ENCODE data around the gene BAIAP2L2.

The BAIAP2L2 gene

DNA sequence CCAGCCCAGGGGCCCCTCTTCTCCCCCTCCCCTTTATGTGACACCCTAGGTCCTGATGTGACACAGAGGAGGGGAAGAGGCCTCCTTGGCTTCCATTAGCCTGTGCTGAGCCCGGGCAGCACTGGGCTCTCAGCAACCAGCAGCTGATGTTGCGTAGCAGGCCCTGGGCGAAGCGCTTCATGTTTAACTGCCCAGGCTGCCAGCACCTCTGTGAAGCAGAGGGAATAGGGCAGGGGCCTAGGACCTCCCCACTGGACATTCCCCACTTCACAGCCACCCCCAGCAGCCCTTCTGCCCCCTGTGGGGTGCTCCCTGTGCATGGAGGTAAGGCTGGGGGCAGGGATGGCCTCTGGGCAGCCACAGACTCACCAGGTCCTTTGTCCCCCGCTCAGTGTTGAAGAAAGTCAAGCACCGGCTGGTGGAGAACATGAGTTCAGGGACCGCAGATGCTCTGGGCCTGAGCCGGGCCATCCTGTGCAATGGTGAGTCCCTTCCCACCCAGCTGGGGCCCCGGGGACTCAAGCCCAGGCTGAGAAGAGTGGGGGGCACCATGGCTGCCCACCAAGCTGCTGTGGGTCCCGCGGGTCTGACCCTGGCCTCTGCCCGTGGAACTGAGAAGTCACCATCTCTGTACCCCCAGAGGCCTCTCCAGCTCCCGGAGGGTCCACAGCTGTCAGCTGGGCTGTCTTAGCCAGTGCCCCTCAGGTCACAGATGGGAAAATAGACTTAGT lies 41.7 kb downstream of the BAIAP2L2 start:
- H3K9me3 ChIP-seq = no peaks in the 10 kb centered on the region
- in situ Hi-C loops (cut with MboI; ENCODE audit: low sequenced_read_pairs) = no loop called here
- no peaks in the 10 kb centered on the region for H3K27me3 ChIP-seq (ENCODE audit: low read depth)
- peaks cover 27% of the 10 kb centered on the region for H3K36me3 ChIP-seq (replicated peaks)
- no peak overlapping the region for H3K4me3 ChIP-seq
- DNase-seq (ENCODE audit: low spot score in 2 of 2) = no peak
- no peaks in the 10 kb centered on the region for H3K4me1 ChIP-seq

DNA sequence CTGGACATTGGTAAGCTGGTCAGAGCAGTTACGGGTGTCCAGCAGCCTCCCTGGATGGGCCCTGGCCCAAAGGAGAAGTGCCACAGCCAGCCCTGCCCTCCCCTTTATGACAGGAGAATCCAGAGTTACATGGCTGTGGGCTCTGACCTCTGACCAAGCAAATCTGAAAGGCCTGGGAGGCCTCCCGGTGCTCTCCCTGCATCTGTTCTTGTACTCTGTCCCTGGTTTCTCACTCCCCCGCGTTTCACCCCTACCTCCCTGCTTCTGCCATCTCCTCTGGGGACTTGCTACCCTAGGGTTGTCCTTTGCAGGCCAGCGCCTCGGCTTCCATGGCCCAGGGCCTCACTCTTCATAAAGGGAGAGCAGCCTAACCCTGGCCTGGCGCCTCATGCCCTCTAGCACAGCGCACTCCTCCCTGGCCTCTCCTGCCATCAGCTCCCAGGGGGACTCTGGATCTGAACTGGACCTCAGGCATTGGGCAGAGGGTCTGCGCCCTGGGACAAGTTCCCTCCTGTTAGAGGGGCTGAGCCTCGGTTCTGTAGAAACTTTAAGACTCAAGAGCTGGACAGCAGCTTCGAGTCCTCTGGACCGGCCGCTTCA lies 42.6 kb downstream of the BAIAP2L2 start:
- no peaks in the 10 kb centered on the region for H3K4me1 ChIP-seq
- no peaks in the 10 kb centered on the region for H3K27me3 ChIP-seq (ENCODE audit: low read depth)
- H3K4me3 ChIP-seq = no peak overlapping the region
- peaks cover 27% of the 10 kb centered on the region for H3K36me3 ChIP-seq (replicated peaks)
- DNase-seq (ENCODE audit: low spot score in 2 of 2) = no peak
- no peaks in the 10 kb centered on the region for H3K9me3 ChIP-seq
- in situ Hi-C loops (cut with MboI; ENCODE audit: low sequenced_read_pairs) = no loop called here

DNA sequence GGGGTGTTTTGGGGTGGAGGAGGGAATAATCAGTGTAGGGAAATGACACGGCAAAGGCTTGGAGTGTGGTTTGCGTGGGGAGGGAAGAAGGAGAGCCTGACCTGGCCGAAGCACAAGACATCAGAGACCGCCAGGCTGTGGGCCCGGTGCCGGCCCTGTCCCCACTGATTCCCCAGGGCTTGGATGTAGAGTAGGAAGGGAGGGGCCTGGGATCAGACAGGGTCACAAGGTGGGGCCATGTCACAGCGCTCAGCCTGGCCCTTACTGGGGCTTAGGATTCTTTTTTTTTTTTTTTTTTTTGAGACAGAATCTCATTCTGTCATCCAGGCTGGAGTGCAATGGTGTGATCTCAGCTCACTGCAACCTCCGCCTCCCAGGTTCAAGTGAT lies 43.5 kb downstream of the BAIAP2L2 start:
- Histone ChIP-seq H3K4me1 (no peaks in the 10 kb centered on the region), H3K27me3 (ENCODE audit: low read depth) (no peaks in the 10 kb centered on the region), H3K9me3 (no peaks in the 10 kb centered on the region), H3K4me3 (no peak overlapping the region), H3K36me3 (replicated peaks) (peaks cover 27% of the 10 kb centered on the region)
- DNase-seq (ENCODE audit: low spot score in 2 of 2) = no peak
- in situ Hi-C loops (cut with MboI; ENCODE audit: low sequenced_read_pairs) = no loop called here

DNA sequence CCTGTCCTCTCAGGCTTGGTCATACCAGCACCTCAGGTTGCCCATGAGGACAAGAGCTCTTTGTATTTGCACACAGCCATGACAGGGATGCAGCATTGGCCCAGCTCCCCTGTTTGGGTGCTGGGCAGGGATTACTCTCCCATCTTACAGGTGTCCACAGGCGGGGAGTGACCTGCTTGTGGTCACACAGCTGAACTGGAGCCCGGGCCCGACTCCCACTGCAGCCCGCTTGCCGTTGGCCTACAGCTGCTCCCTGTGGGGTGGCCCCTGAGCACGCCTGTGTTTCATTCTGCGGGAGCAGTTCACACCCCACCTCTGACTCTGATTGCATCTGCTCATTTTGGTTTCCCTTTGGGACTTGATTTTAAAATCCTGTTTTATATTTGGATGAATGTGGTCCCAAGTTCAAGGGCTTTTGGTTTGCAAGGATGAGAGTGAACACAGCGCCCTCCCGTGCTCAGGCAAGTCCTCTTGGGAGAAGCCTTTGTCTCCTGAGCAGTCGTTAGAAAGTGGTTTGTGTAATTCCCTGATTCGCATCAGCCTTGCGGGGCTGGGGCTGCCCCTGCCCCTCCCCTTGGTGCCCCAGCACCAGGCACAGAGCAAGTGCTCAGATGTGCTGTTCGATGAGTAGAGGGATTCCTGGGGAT lies 44.0 kb downstream of the BAIAP2L2 start:
- in situ Hi-C loops (cut with MboI; ENCODE audit: low sequenced_read_pairs) = no loop called here
- peaks cover 24% of the 10 kb centered on the region for H3K36me3 ChIP-seq (replicated peaks)
- H3K9me3 ChIP-seq = no peaks in the 10 kb centered on the region
- no peak overlapping the region for H3K4me3 ChIP-seq
- no peaks in the 10 kb centered on the region for H3K4me1 ChIP-seq
- H3K27me3 ChIP-seq (ENCODE audit: low read depth) = no peaks in the 10 kb centered on the region
- DNase-seq (ENCODE audit: low spot score in 2 of 2) = no peak

DNA sequence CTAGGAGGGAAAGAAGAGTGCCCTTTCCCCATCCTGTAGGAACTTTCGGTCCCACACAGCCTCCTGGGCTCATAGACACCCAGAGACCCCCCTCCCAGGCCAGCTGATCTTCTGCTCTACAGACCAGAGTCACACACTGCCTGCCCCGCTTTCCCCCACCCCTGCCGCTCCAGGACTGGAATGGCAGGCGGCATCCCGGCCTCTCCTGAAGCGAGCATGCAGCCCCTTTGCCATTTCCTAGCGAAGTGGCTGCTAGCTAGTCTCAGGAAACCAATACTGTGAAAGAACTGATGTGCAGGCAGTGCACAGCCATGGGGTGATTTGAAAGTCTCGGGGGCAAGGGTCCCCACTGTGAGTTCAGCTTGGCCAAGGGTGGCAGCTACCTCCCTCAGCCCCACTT lies 44.9 kb downstream of the BAIAP2L2 start:
- Histone ChIP-seq H3K4me3 (no peak overlapping the region), H3K9me3 (no peaks in the 10 kb centered on the region), H3K4me1 (no peaks in the 10 kb centered on the region), H3K27me3 (ENCODE audit: low read depth) (no peaks in the 10 kb centered on the region), H3K36me3 (replicated peaks) (peaks cover 22% of the 10 kb centered on the region)
- in situ Hi-C loops (cut with MboI; ENCODE audit: low sequenced_read_pairs) = no loop called here
- no peak for DNase-seq (ENCODE audit: low spot score in 2 of 2)

DNA sequence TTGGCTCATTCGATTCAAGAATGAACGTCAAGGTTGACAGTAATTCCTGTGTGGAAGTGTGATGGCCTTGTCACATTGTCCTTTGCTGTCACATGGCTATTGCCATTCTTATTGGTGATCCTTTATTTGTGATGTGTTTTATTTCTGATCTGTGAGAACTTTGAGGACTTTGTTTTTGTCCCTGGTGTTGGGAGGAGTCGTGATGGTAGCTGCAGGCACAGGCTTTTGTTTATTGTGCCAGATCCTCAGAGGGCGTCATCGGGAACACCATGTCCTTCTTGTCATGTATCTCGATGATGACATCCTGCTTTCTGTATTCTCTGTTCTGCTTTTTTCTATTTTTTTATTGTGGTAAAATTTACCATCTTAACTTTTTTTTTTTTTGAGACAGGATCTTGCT lies 47.7 kb downstream of the BAIAP2L2 start:
- no peak for DNase-seq (ENCODE audit: low spot score in 2 of 2)
- Histone ChIP-seq H3K27me3 (ENCODE audit: low read depth) (no peaks in the 10 kb centered on the region), H3K4me1 (peaks cover 4% of the 10 kb centered on the region; the same call in 1 of the 2 replicates), H3K4me3 (no peak overlapping the region), H3K36me3 (replicated peaks) (peaks cover 19% of the 10 kb centered on the region), H3K9me3 (no peaks in the 10 kb centered on the region)
- in situ Hi-C loops (cut with MboI; ENCODE audit: low sequenced_read_pairs) = no loop called here

DNA sequence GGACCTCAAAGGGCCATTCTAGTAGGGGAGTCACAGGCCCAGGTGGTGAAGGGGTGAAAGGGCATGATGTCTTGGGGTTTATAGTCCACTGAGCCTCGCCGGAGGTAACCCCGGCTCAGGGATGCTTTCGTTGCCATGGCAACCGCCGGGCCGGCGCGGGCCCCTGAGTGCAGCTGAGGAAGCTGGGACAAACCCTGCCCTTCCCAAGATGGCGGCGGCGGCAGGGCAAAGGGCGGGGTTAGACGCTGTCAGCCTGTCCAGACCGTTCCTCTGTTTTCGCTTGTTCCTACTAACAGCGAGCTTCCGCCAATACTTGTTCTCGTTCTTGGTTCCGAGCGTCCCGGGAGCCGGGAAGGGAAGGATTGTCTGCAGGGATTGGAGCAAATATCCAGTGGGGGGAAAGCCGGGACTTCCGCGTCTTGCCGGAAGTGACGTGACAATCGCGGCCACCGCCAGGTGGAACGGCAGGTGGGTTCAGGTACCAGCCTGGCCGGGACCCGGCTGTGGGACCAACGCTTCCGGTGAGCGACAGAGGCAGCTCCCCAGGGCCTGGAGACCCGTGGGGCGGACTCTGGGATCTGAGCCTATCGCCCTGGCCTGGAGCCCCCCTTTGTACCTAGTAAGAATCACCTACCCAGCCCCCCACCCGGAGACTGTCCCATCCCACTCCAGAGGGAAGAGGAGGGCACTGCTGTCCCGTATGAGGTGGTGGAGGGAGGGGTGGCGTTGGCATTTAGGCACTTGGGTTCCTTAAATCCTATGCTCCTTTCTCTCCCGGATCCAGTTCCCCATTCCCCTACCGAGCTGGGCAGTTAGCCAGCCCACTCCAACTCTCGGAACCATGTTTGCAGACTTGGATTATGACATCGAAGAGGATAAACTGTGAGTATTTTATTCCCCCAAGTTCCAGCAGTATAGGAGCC lies 53.3 kb downstream of the BAIAP2L2 start, which contains the start of gene PICK1:
Gene PICK1, plus strand, starts transcription at position 436 of the 923 bp plus-strand sequence. Its CDS starts 406 bp downstream, at position 842.
- peak within 1 kb of the TSS; percentile 62 for H3K4me3 ChIP-seq

DNA sequence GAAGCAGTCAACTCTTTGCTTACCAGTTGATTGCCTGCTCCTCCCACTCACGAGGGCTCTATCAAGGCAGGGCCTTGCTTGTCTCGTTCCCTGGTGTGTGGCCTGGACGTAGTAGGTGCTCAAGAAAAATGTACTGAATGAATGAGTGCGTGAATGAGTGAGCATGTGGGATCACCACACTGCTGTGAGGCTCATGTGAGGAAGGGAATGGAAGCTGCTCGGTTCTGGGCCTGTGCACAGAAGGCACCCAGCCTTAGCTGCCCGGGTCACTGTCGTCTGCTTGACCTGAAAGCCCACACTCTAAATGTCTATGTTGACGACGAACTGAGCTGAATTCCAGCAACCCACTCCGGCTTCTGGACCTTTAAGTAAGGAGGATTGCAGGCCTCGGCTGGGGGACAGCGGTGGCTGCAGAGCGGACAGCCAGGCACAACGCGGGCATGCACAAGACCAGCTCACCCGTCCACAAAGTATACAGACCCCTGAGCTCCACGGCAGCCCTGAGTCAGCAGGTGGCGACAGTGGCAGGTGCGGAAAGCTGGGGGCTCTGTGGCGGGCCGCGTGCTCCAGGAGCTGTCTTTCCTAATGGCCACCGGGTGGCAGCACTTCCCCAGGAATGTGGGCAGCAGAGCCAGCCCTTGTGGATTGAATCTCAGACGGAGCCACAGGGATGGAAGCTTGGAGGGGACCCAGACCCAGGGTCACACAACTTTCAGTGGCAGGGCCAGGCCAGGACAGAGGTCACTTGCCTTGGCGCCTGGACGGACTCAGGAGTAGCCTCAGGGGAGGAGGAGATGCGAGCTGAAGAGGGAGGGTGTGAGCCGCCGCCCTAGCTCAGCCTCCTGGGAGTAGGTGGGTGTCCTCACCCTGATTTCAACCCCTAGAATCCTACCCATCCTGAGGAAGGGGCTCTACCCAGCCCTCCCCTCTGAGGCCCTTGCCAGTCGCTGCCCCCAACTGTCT lies 58.3 kb downstream of the BAIAP2L2 start:
- in situ Hi-C loops (cut with MboI; ENCODE audit: low sequenced_read_pairs) = loop anchor here (5.0 kb wide), 1 partner anchor 520 kb away; the partner anchor contains the start of gene DMC1
- H3K4me1 ChIP-seq = no peaks in the 10 kb centered on the region; the same call in 1 of the 2 replicates
- no peak overlapping the region for H3K4me3 ChIP-seq
- no peaks in the 10 kb centered on the region for H3K9me3 ChIP-seq
- DNase-seq (ENCODE audit: low spot score in 2 of 2) = peak; percentile 83 to 91
- peaks cover 5% of the 10 kb centered on the region; the same call in 1 of the 2 replicates for H3K27me3 ChIP-seq (ENCODE audit: low read depth)
- no peaks in the 10 kb centered on the region for H3K36me3 ChIP-seq (replicated peaks)

More for the DNA sequence above, 53.3 kb downstream of the BAIAP2L2 start, which contains the start of gene PICK1:
- H3K36me3 ChIP-seq (replicated peaks) = peaks cover 5% of the 10 kb centered on the region
- H3K4me1 ChIP-seq = peaks cover 5% of the 10 kb centered on the region; the same call in 1 of the 2 replicates
- peak; percentile 86 to 91 for DNase-seq (ENCODE audit: low spot score in 2 of 2)
- H3K27me3 ChIP-seq (ENCODE audit: low read depth) = no peaks in the 10 kb centered on the region
- H3K9me3 ChIP-seq = no peaks in the 10 kb centered on the region
- in situ Hi-C loops (cut with MboI; ENCODE audit: low sequenced_read_pairs) = no loop called here

DNA sequence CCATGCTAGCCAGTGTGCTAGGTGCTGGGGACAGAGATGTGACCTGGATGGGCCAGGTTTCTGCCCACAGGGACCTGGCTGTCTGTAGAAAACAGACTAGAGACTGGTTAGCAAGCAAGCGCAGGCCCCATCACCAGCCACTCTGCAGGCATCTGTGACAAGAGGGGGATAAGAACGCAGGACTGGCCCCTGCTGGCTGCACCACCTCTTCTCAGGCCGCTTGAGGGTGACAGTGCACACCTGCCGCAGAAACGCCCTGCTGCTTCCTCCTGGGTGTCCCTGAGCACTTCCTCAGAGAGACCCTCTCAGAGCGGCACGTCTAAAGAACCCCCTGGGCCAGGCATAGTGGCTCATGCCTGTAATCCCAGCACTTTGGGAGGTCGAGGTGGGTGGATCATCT lies 59.2 kb downstream of the BAIAP2L2 start:
- H3K9me3 ChIP-seq = no peaks in the 10 kb centered on the region
- in situ Hi-C loops (cut with MboI; ENCODE audit: low sequenced_read_pairs) = loop anchor here (5.0 kb wide), 1 partner anchor 521 kb away; the partner anchor contains the start of gene DMC1
- DNase-seq (ENCODE audit: low spot score in 2 of 2) = no peak
- H3K27me3 ChIP-seq (ENCODE audit: low read depth) = peaks cover 5% of the 10 kb centered on the region; the same call in 1 of the 2 replicates
- H3K4me3 ChIP-seq = no peak overlapping the region
- H3K36me3 ChIP-seq (replicated peaks) = no peaks in the 10 kb centered on the region
- H3K4me1 ChIP-seq = no peaks in the 10 kb centered on the region

DNA sequence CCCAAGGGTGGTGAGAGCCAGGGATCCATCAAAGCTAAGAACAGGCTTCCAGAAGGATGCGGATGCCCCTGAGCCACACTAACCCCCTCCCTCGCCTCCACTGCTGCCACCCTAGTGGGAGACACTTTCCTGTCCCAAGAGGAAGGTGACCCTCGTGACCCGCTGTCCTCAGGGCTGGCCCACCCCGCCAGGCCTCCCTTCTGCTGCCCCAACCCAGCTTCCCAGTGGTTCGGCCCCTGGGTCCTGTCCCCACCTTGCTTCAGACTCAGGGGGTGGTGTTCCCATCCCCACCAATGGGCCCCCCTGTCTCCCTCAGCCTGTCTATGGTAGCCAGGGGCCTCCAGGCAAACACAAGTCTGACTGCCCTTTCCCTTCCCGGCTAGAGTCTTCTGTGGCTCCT lies 59.8 kb downstream of the BAIAP2L2 start:
- H3K36me3 ChIP-seq (replicated peaks) = no peaks in the 10 kb centered on the region
- no peak overlapping the region for H3K4me3 ChIP-seq
- H3K4me1 ChIP-seq = no peaks in the 10 kb centered on the region
- in situ Hi-C loops (cut with MboI; ENCODE audit: low sequenced_read_pairs) = loop anchor here (5.0 kb wide), 1 partner anchor 522 kb away; the partner anchor contains the start of gene DMC1
- H3K9me3 ChIP-seq = no peaks in the 10 kb centered on the region
- peaks cover 5% of the 10 kb centered on the region; the same call in 1 of the 2 replicates for H3K27me3 ChIP-seq (ENCODE audit: low read depth)
- no peak for DNase-seq (ENCODE audit: low spot score in 2 of 2)

DNA sequence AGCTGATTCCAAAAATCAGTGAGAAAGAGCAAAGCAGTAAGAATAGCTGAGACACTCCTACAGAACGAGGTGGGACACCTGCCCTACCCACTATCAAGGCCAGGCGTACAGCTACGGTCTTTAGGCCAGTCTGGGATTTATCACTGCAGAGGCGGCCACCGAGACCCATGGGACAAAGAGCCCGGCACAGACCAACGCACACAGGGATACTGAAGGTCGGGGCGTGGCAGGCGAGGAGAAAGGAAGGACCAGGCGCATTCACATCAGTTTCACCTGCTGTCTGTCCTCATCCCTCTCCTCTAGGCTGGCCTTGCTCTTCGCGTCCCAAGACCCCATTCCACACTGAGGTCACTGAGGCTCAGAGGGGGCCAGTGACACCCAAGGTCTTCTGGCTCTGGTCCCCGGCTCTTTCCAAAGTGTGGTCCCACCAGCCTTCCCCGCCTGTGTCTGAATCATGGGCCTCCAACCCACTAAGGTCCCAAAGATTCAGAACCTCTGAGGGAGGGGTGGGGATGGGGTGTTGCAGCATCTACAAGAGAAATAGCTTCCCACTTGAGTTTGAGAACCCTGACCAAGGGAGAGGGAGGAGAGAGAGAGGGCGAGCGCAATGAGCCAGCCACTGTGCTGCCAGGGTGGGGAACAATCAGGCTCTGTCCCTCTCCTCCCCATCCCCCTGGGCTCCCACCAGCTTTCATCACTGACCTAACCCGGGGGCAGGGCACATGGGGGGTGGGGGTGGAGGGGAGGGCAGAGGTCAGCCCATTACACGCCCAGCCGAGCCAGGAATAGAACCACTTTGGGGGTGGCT lies 60.5 kb downstream of the BAIAP2L2 start:
- no peaks in the 10 kb centered on the region for H3K9me3 ChIP-seq
- H3K36me3 ChIP-seq (replicated peaks) = no peaks in the 10 kb centered on the region
- no peak overlapping the region for H3K4me3 ChIP-seq
- in situ Hi-C loops (cut with MboI; ENCODE audit: low sequenced_read_pairs) = loop anchor here (5.0 kb wide), 1 partner anchor 522 kb away; the partner anchor contains the start of gene DMC1
- no peaks in the 10 kb centered on the region for H3K4me1 ChIP-seq
- DNase-seq (ENCODE audit: low spot score in 2 of 2) = no peak
- H3K27me3 ChIP-seq (ENCODE audit: low read depth) = peaks cover 5% of the 10 kb centered on the region; the same call in 1 of the 2 replicates

Data from HAP-1 (cell line).